ENCODE measurements around the gene TMTC1.

The TMTC1 gene

DNA sequence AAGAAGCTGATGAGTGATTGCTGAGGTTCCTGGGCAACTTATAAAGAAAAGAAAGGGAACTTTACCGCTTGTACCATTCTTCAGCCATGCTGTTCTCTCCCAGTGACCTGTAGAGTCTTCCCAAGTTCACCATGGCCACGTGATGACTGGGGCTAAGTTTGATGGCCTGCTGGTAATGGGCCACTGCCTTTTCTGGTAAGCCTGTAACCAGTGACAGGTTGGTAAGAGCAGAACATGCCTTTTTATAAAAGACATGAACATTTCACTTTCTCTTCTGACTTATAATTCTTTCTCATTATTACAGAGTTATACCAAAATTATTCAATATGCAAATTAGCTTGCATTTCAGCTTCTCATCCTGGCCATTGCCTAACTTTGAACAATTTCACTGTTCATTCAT lies 265.3 kb downstream of the TMTC1 start:
- DNase-seq = no peak

DNA sequence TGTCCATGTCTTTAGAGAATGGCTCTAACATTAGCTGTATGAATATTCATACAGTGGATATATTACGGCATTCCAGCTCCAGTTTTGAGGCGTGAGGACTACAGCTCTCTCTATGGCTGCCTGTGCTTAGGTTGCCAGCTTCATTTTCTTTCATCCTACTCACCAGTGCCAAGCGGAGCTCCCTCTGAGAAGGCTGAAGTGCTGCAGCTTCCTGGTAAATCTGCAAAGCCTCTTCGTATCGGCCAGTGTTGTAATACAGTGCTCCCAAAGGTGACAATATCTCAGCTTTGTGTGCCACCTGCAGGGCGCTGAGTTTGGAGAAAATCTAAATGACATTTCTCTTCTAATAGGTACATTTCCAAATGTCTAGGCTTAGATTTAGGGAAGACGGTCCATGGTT lies 266.5 kb downstream of the TMTC1 start:
- no peak for DNase-seq

DNA sequence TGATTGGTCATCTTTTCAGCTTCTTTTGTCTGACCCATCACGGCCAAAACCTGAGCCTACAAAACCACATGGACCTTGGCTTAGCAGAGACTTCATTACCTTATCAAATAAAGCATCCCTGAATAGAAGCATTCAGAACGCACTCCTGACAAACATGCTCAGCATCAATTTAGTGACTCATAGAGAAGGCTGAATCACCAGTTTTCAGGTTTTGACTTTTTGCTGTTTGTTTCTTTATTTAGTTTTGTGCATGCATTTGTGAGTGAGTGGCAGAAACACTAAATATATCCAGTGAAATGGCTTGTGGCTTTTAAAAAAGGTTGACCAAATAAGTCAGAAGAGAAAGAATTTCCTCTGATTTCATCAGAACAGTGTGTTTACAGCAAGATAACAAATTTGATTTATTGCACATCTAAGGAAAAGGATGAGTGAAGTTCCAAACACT lies 267.3 kb downstream of the TMTC1 start:
- DNase-seq = no peak

DNA sequence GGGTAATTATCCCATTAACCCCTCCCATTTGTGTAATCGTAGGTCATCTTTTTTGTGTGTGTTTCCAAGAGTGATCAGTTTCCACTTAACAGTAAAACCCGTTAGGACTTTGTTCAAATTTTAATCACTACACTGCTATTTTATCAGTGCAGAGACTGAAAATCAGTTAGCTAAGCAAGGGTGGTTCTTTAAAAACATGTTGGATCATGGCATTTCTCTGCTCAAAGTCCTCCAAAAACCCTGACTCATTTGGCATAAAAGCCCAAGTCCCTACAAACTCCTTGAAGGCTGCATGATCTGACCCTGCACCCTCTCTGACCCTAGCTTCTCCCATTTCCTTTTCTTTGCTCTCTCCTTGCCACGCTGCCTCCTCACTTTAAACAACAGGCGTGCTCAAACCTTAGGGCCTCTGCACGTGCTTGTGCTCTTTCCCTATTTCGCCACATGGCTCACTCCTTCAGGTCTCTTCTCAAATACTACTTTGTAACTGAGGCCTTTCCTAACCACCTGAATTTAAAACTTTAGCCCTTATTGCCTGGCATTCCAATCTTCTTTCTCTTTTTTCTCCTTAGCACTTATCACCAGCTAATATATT lies 273.1 kb downstream of the TMTC1 start:
- no peak for DNase-seq

GRCh38 chr12:29509503-29509902 lies 274.2 kb downstream of the TMTC1 start:
- DNase-seq = no peak

GRCh38 chr12:29508949-29509348 lies 274.8 kb downstream of the TMTC1 start:
- DNase-seq = no peak

GRCh38 chr12:29505122-29505521 lies 278.6 kb downstream of the TMTC1 start:
- DNase-seq = no peak

- no peak for DNase-seq
These were observed 280.5 kb downstream of the TMTC1 start for GRCh38 chr12:29503283-29503682.

DNA sequence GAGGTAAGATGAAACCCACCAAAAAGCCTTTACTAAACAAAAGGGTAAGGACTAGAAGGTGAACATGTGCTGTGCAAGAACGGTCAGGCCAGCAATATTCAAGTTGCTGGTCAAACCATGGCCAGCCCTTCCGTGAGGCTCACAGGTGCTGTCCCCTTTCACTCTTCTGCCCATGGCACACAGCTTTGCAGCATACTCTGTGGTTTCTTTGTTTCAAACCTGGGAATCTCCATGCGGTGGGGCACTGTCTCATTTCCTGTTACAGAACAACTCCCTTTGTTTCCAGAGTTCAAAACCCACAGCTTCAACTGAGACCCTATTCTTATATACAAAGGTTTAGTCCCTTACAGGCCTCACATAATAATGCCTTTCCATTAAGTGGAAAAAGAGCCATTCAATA lies 284.5 kb downstream of the TMTC1 start:
- DNase-seq = no peak

GRCh38 chr12:29497588-29497987 lies 286.2 kb downstream of the TMTC1 start, which contains the start of gene OVCH1:
Gene OVCH1 (minus strand): TSS chr12:29497686. CDS start chr12:29497686, 0 bp downstream.
- DNase-seq = no peak

DNA sequence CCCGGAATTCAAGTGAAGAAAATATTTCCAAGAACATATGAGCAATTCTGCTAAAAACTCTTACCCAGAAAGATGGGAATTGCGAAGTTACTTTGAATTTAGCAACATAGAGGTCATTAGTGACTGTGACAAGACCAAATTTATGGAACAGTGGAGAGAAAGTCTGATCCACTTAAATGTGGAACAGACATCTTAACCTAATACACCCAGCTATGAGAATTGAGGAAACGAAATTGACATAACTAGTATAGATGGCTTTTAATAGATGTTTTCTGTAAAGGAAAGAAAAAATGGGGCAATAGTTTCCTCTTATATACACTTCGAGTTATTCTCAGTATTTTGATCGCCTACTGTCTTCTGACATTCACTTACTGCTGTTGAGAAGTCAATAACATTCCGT lies 290.9 kb downstream of the TMTC1 start:
- DNase-seq = no peak

- no peak for DNase-seq
These were observed 296.8 kb downstream of the TMTC1 start for GRCh38 chr12:29486972-29487371.

DNA sequence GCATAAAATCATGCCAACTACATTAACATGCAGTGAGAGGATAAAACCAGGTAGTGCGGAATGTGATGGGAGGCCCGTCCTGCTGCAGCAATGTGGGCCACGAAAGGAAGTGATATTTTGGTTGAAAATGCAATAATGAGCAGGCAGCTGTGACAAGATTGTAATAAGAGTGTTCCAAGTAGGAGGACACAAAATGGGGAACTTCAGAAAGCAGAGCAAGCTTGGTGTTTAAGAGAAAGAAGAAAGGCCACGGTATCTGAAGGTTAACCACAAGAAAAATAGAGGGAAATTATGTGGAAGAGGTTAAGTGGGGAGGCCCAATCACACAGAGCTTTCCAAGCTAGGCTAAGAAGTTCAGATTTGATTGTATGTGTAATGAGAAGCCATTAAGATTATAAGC lies 320.5 kb downstream of the TMTC1 start:
- no peak for DNase-seq

GRCh38 chr12:29460082-29460481 lies 323.7 kb downstream of the TMTC1 start:
- DNase-seq = no peak

DNA sequence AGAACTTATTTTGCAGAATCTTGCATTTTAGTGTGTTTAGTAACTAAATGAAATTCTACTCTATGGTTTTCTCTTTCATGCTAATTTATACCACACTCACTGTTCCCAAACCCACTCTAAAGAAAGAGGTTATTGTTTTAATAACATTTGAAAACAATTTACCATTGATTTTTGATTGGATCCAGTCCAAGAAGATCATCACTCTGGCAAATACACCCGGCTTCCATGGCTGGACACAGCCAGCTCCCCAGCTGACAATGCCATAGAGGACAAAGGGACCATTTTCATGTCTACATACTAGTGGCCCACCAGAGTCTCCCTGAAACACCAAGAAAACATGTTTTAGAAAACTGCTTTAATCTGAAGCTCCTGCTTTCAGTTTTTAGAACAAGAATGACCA lies 328.7 kb downstream of the TMTC1 start:
- DNase-seq = no peak

- no peak for DNase-seq
These were observed 331.9 kb downstream of the TMTC1 start for GRCh38 chr12:29451888-29452287.

Measured in activated CD4-positive, alpha-beta T cell treated with anti-CD3 and anti-CD28 coated beads for 48 hours (primary cell).